HepG2 (cell line): ENCODE data around the gene SC5D. TPM values are rescaled to one million over a fixed set of nuclear protein-coding genes. Genes with fewer than 3 reads are reported as not detected.

ENCODE experiments used
- ERF ChIP-seq: IDR thresholded peaks from 2 replicates; pipeline ENCODE4 v1.6.1; 2018; ENCODE audit warnings: missing biosample characterization, missing genetic modification reagents
- FOXO1 ChIP-seq: sonication (generic); formaldehyde crosslinking; IDR thresholded peaks from 2 replicates; pipeline ENCODE4 v1.4.0; 2020; ENCODE audit warnings: missing genetic modification reagents
- HDAC2 ChIP-seq: sonication (generic); formaldehyde crosslinking; IDR thresholded peaks from 2 replicates; pipeline ENCODE4 v1.4.0; 2020; ENCODE audit warnings: missing genetic modification reagents
- HOXD1 ChIP-seq: sonication (generic); formaldehyde crosslinking; IDR thresholded peaks from 2 replicates; pipeline ENCODE4 v1.5.0; 2020; ENCODE audit warnings: missing genetic modification reagents
- MYC ChIP-seq: sonication (generic); formaldehyde crosslinking; IDR thresholded peaks from 2 replicates; pipeline ENCODE4 v1.9.0; 2021; ENCODE audit warnings: missing genetic modification reagents, borderline replicate concordance
- PCBP1 ChIP-seq: fragments of 200-400 bp; formaldehyde crosslinking; IDR thresholded peaks from 2 replicates; pipeline ENCODE4 v1.6.1; 2017; ENCODE audit warnings: mild to moderate bottlenecking, low read depth, low read length, borderline replicate concordance
- PHF8 ChIP-seq: sonication (generic); formaldehyde crosslinking; IDR thresholded peaks from 2 replicates; pipeline ENCODE4 v1.5.0; 2020; ENCODE audit warnings: missing genetic modification reagents
- TFDP1 ChIP-seq: IDR thresholded peaks from 2 replicates; pipeline ENCODE4 v1.6.1; 2016; ENCODE audit warnings: missing compliant biosample characterization, missing genetic modification reagents, borderline replicate concordance
- TFE3 ChIP-seq: IDR thresholded peaks from 2 replicates; pipeline ENCODE4 v1.6.1; 2016
- ZBTB4 ChIP-seq: sonication (generic); formaldehyde crosslinking; IDR thresholded peaks from 2 replicates; pipeline ENCODE4 v1.4.0; 2020; ENCODE audit warnings: missing genetic modification reagents, mild to moderate bottlenecking, borderline replicate concordance
- ZNF354B ChIP-seq: sonication (generic); formaldehyde crosslinking; IDR thresholded peaks from 2 replicates; pipeline ENCODE4 v1.8.0; 2022; ENCODE audit warnings: mild to moderate bottlenecking, missing genetic modification reagents
- ZNF607 ChIP-seq: sonication (generic); formaldehyde crosslinking; IDR thresholded peaks from 2 replicates; pipeline ENCODE4 v1.5.1; 2020; ENCODE audit warnings: missing genetic modification reagents, mild to moderate bottlenecking, borderline replicate concordance
- ZNF713 ChIP-seq: sonication (generic); formaldehyde crosslinking; IDR thresholded peaks from 2 replicates; pipeline ENCODE4 v1.4.0; 2020; ENCODE audit warnings: mild to moderate bottlenecking, missing genetic modification reagents
- ZNF792 ChIP-seq: IDR thresholded peaks from 2 replicates; pipeline ENCODE4 v1.6.1; 2016
- ZNF850 ChIP-seq: sonication (generic); formaldehyde crosslinking; conservative IDR thresholded peaks from 2 replicates; pipeline ENCODE4 v1.9.0; 2021; ENCODE audit warnings: mild to moderate bottlenecking, missing genetic modification reagents
- ZNF879 ChIP-seq: sonication (generic); formaldehyde crosslinking; IDR thresholded peaks from 2 replicates; pipeline ENCODE4 v1.8.1; 2023; ENCODE audit warnings: missing genetic modification reagents
- polyA plus RNA-seq, 8 experiments: library from polyadenylated mRNA; depleted of rRNA in 3 of 8; stranded (reverse) in 7 of 8; unstranded in 1 of 8; fragments of >200 nt; fragmentation: Illumina TruSeq in 4 of 8; extraction: Trizol in 4 of 8; gene quantifications; 2 replicates each; pipeline versions ENCODE4 v1.2.1 to v1.2.3, GENCODE V29; 2011 to 2016; ENCODE audit warnings: low read depth in 4 of 8, missing spikeins in 1 of 8, mixed read lengths in 1 of 8; ENCODE audit not compliant: insufficient read depth in 1 of 8
- total RNA-seq, 5 experiments: library from RNA; depleted of rRNA; stranded (reverse); fragments of >200 nt; fragmentation: Illumina TruSeq; extraction: Trizol; gene quantifications; 2 replicates each; pipeline ENCODE4 v1.2.3, GENCODE V29; 2016; ENCODE audit warnings: low read depth in 1 of 5
- TF ChIP-seq, protein P1 (sequence below): sonication (generic); formaldehyde crosslinking; IDR thresholded peaks from 2 replicates; pipeline ENCODE4 v1.4.0; 2020; ENCODE audit warnings: missing genetic modification reagents
- TF ChIP-seq, protein P2 (sequence below): sonication (generic); formaldehyde crosslinking; IDR thresholded peaks from 2 replicates; pipeline ENCODE4 v1.8.1; 2022; ENCODE audit warnings: low read depth, mild to moderate bottlenecking, missing genetic modification reagents

The SC5D gene
- total and polyA plus RNA-seq, 2 of the 13 experiments (the other 11 are each of a cell fraction or from before 2014, with no cell fraction given), result 84.4 to 155 TPM

DNA sequence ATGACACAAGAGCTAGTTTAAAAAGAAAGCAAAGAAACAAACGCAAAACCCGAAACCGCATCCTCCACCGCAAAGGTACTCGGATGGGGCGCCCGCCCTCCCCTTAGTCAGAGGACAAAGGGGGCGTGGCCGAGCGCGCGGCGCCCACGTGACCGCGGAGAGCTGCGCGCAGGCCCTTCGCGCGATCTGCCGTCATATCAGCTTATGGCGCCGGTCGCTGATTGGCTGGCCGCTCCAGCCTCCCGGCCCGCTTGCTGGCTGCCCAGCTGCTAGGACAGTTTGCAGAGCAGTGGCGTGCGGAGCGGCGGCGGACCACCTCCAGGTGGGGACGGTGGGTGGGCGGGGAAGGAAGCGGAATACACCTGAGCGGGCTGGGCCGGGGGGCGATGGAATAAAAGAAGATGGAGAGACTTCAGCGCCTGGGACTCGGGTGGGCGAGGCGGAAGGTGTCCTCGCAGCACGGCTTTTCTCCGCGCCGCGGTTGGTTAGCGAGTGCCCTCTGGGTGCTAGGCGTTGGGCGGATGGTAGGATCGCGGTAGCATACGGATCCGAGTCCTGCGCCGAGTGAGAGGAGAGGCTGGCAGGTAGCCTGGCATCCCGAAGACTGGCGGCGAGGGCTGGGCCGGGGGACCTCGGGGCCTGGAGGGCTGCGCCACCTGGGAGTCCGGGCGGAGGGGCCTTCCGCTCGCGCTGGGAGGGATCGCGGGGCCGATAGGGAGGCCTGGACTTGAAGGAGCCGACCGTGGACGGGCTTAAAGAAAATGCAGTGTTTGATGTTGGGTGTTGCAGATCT lies at the start of gene SC5D (continued):
- TF ChIP-seq ZBTB4 (CRISPR knock-in tag) (peak; percentile 30; the same call in 1 of the 2 replicates), MYC (CRISPR knock-in tag) (peak; percentile 62; the same call in 1 of the 2 replicates), HOXD1 (CRISPR knock-in tag) (no peak), PHF8 (CRISPR knock-in tag) (peak; percentile 91), FOXO1 (peak; percentile 46; the same call in 1 of the 2 replicates), ERF (peak; percentile 82), HDAC2 (CRISPR knock-in tag) (0 out of 2 replicates have a peak, but pooled peaks have one; percentile 59), ZNF850 (0 out of 2 replicates have a peak, but pooled peaks have one; percentile 8), ZNF354B (CRISPR knock-in tag) (no peak), TFE3 (CRISPR knock-in tag) (peak; percentile 71; the same call in 1 of the 2 replicates), PCBP1 (no peak), ZNF879 (CRISPR knock-in tag) (no peak), ZNF713 (no peak), TFDP1 (CRISPR knock-in tag) (peak; percentile 74; the same call in 1 of the 2 replicates), ZNF792 (0 out of 2 replicates have a peak, but pooled peaks have one; percentile 27), ZNF607 (peak; percentile 76; the same call in 1 of the 2 replicates)
- TF ChIP-seq, protein P1, sequence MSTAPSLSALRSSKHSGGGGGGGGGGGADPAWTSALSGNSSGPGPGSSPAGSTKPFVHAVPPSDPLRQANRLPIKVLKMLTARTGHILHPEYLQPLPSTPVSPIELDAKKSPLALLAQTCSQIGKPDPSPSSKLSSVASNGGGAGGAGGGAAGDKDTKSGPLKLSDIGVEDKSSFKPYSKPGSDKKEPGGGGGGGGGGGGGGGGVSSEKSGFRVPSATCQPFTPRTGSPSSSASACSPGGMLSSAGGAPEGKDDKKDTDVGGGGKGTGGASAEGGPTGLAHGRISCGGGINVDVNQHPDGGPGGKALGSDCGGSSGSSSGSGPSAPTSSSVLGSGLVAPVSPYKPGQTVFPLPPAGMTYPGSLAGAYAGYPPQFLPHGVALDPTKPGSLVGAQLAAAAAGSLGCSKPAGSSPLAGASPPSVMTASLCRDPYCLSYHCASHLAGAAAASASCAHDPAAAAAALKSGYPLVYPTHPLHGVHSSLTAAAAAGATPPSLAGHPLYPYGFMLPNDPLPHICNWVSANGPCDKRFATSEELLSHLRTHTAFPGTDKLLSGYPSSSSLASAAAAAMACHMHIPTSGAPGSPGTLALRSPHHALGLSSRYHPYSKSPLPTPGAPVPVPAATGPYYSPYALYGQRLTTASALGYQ (CRISPR knock-in tag), result 0 out of 2 replicates have a peak, but pooled peaks have one; percentile 20
- TF ChIP-seq, protein P2, sequence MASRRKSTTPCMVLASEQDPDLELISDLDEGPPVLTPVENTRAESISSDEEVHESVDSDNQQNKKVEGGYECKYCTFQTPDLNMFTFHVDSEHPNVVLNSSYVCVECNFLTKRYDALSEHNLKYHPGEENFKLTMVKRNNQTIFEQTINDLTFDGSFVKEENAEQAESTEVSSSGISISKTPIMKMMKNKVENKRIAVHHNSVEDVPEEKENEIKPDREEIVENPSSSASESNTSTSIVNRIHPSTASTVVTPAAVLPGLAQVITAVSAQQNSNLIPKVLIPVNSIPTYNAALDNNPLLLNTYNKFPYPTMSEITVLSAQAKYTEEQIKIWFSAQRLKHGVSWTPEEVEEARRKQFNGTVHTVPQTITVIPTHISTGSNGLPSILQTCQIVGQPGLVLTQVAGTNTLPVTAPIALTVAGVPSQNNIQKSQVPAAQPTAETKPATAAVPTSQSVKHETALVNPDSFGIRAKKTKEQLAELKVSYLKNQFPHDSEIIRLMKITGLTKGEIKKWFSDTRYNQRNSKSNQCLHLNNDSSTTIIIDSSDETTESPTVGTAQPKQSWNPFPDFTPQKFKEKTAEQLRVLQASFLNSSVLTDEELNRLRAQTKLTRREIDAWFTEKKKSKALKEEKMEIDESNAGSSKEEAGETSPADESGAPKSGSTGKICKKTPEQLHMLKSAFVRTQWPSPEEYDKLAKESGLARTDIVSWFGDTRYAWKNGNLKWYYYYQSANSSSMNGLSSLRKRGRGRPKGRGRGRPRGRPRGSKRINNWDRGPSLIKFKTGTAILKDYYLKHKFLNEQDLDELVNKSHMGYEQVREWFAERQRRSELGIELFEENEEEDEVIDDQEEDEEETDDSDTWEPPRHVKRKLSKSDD (CRISPR knock-in tag), result peak; percentile 82; the same call in 1 of the 2 replicates
